SK-N-SH (cell line): ENCODE measurements around the gene ZNF286A. TPM values are rescaled to one million over a fixed set of nuclear protein-coding genes. Genes with fewer than 3 reads are reported as not detected.
"Not testable (repeated sequence)": the region's sequence is repeated elsewhere in the genome, so short reads cannot be mapped to it uniquely, and the experiment has no call there.

Experiments used
- CTCF ChIA-PET: fragments of 300-600, 350-600 bp; formaldehyde crosslinking; extraction: SDS; loops from one replicate; lab custom pipeline; 2021; lab: Yijun Ruan, JAX
- POLR2A ChIA-PET: fragments of 350-600 bp; sonication (Branson Sonifier 250); formaldehyde crosslinking; extraction: SDS; loops from one replicate; lab custom pipeline; 2020; ENCODE audit warnings: antibody characterized with exemption, inconsistent platforms; lab: Yijun Ruan, JAX
- DNase-seq: peaks from one replicate; pipeline ENCODE4 v3.0.0; 2012
- H2AFZ ChIP-seq: fragments of 200-600 bp; sonication (generic); 2 replicates; pipeline ENCODE4 v1.8.1; 2016; ENCODE audit warnings: antibody characterized with exemption, mild to moderate bottlenecking, low read depth
- H3F3A ChIP-seq: fragments of 200-600 bp; sonication (generic); replicated peaks from 2 replicates; pipeline ENCODE3; 2016; ENCODE audit warnings: antibody characterized with exemption, mild to moderate bottlenecking; ENCODE audit not compliant: insufficient read depth
- H3K27ac ChIP-seq, 2 experiments: fragments of 200-500 bp in 1 of 2; fragments of 200-600 bp in 1 of 2; sonication (Bioruptor generic) in 1 of 2; sonication (generic), shearing (Covaris generic) in 1 of 2; 2 replicates each; pipeline versions ENCODE4 v1.5.1 to v1.6.1; 2014 to 2016; ENCODE audit warnings: low read depth in 2 of 2, inconsistent platforms in 1 of 2, low read length in 1 of 2, mild to moderate bottlenecking in 1 of 2, mixed read lengths in 1 of 2
- H3K27me3 ChIP-seq: fragments of 200-600 bp; sonication (generic), shearing (Covaris generic); 2 replicates; pipeline ENCODE4 v1.6.1; 2016; ENCODE audit warnings: mixed run types; ENCODE audit not compliant: insufficient read depth
- H3K36me3 ChIP-seq, 2 experiments: fragments of 200-500 bp in 1 of 2; fragments of 200-600 bp in 1 of 2; sonication (Bioruptor generic) in 1 of 2; sonication (generic) in 1 of 2; replicated peaks in 1 of 2; 2 replicates each; pipeline versions ENCODE3 to v1.5.1; 2014 to 2016; ENCODE audit warnings: low read length in 1 of 2, mild to moderate bottlenecking in 1 of 2; ENCODE audit not compliant: insufficient read depth in 2 of 2, control insufficient read depth in 1 of 2
- H3K4me1 ChIP-seq, 2 experiments: fragments of 200-500 bp in 1 of 2; fragments of 200-600 bp in 1 of 2; sonication (Bioruptor generic) in 1 of 2; sonication (generic), shearing (Covaris generic) in 1 of 2; 2 replicates each; pipeline versions ENCODE4 v1.5.1 to v1.6.1; 2014 to 2016; ENCODE audit warnings: low read depth in 1 of 2, low read length in 1 of 2, mixed run types in 1 of 2; ENCODE audit not compliant: insufficient read depth in 2 of 2, control insufficient read depth in 1 of 2
- H3K4me2 ChIP-seq: fragments of 200-600 bp; sonication (generic), shearing (Covaris generic); 2 replicates; pipeline ENCODE4 v1.6.1; 2017; ENCODE audit warnings: mixed run types
- H3K4me3 ChIP-seq, 2 experiments: fragments of 200-500 bp in 1 of 2; fragments of 200-600 bp in 1 of 2; sonication (Bioruptor generic) in 1 of 2; sonication (generic), shearing (Covaris generic) in 1 of 2; 2 replicates each; pipeline versions ENCODE4 v1.5.1 to v1.8.1; 2014 to 2016; ENCODE audit warnings: low read depth in 2 of 2, inconsistent platforms in 1 of 2, low read length in 1 of 2, mild to moderate bottlenecking in 1 of 2, mixed read lengths in 1 of 2, moderate library complexity in 1 of 2
- H3K79me2 ChIP-seq: fragments of 200-600 bp; sonication (generic); 2 replicates; pipeline ENCODE4 v1.8.1; 2017; ENCODE audit warnings: mild to moderate bottlenecking; ENCODE audit not compliant: insufficient read depth
- H3K9ac ChIP-seq: fragments of 200-600 bp; sonication (generic); 2 replicates; pipeline ENCODE4 v1.6.1; 2017; ENCODE audit warnings: mixed run types
- H3K9me2 ChIP-seq: fragments of 200-600 bp; sonication (generic); 2 replicates; pipeline ENCODE4 v1.6.1; 2017; ENCODE audit warnings: mixed run types
- H3K9me3 ChIP-seq: fragments of 200-600 bp; sonication (generic); 2 replicates; pipeline ENCODE4 v1.6.1; 2017; ENCODE audit warnings: mixed run types, mild to moderate bottlenecking, moderate library complexity
- H4K20me1 ChIP-seq: fragments of 200-600 bp; sonication (generic); 2 replicates; pipeline ENCODE4 v1.6.1; 2017; ENCODE audit warnings: mild to moderate bottlenecking, mixed run types; ENCODE audit not compliant: insufficient read depth
- CHD2 ChIP-seq: fragments of 150-350 bp; IDR thresholded peaks from 2 replicates; pipeline ENCODE4 v1.6.1; 2018; ENCODE audit warnings: low read length; ENCODE audit not compliant: partially characterized antibody
- ELF1 ChIP-seq: IDR thresholded peaks from 2 replicates; pipeline ENCODE4 v1.4.0; 2012
- EP300 ChIP-seq, 2 experiments: IDR thresholded peaks; 2 replicates each; pipeline versions ENCODE4 v1.4.0 to v1.6.1; 2012; ENCODE audit warnings: borderline replicate concordance in 1 of 2, low read depth in 1 of 2, low read length in 1 of 2
- GABPA ChIP-seq: IDR thresholded peaks from 2 replicates; pipeline ENCODE4 v1.4.0; 2012; ENCODE audit warnings: low read depth, mild to moderate bottlenecking
- GATA2 ChIP-seq: sonication (generic); formaldehyde crosslinking; IDR thresholded peaks from 2 replicates; pipeline ENCODE4 v1.5.0; 2020; ENCODE audit warnings: mild to moderate bottlenecking, missing genetic modification reagents
- JUND ChIP-seq: IDR thresholded peaks from 2 replicates; pipeline ENCODE4 v1.4.0; 2012
- NRF1 ChIP-seq: IDR thresholded peaks from 2 replicates; pipeline ENCODE4 v1.6.1; 2012; ENCODE audit warnings: low read depth, mild to moderate bottlenecking, low read length
- POLR2AphosphoS5 ChIP-seq: IDR thresholded peaks from 2 replicates; pipeline ENCODE4 v1.6.1; 2012; ENCODE audit warnings: low read depth, low read length
- RAD21 ChIP-seq: IDR thresholded peaks from 2 replicates; pipeline ENCODE4 v1.6.1; 2012; ENCODE audit warnings: mild to moderate bottlenecking, low read length
- RCOR1 ChIP-seq: fragments of 150-350 bp; IDR thresholded peaks from 2 replicates; pipeline ENCODE4 v1.6.1; 2017; ENCODE audit warnings: antibody characterized with exemption, low read length
- RFX5 ChIP-seq: IDR thresholded peaks from 2 replicates; pipeline ENCODE4 v1.6.1; 2012; ENCODE audit warnings: mild to moderate bottlenecking, improper control_type of control experiment, low read length
- TAF1 ChIP-seq: IDR thresholded peaks from 2 replicates; pipeline ENCODE4 v1.6.1; 2012; ENCODE audit warnings: low read depth, mild to moderate bottlenecking, low read length, moderate library complexity, borderline replicate concordance
- TCF12 ChIP-seq: IDR thresholded peaks from 2 replicates; pipeline ENCODE4 v1.4.0; 2012
- WGBS: methylation state at CpG from one replicate; pipeline ENCODE4 v1.1.6; 2017; ENCODE audit warnings: low lambda C conversion rate; 5-methylcytosine and 5-hydroxymethylcytosine counted together
- polyA plus RNA-seq, 3 experiments: library from polyadenylated mRNA; depleted of rRNA; stranded (reverse); fragments of >200 nt; gene quantifications; 2 replicates each; pipeline ENCODE4 v1.2.3, GENCODE V29; 2012
- TF ChIP-seq, protein P1 (sequence below): IDR thresholded peaks from 2 replicates; pipeline ENCODE4 v1.4.0; 2012; ENCODE audit warnings: low read depth
- TF ChIP-seq, protein P2 (sequence below): IDR thresholded peaks from 2 replicates; pipeline ENCODE4 v1.4.0; 2012; ENCODE audit warnings: low read depth, borderline replicate concordance
- TF ChIP-seq, protein P3 (sequence below): IDR thresholded peaks from 2 replicates; pipeline ENCODE4 v1.4.0; 2012; ENCODE audit warnings: low read depth, borderline replicate concordance
- TF ChIP-seq, protein P4 (sequence below): IDR thresholded peaks from 2 replicates; pipeline ENCODE4; 2012
- TF ChIP-seq, protein P5 (sequence below): fragments of 200-600 bp; sonication (generic); IDR thresholded peaks from 2 replicates; pipeline ENCODE4 v1.6.1; 2017; ENCODE audit warnings: antibody characterized with exemption, mild to moderate bottlenecking, moderate library complexity

The ZNF286A gene
- 16.5 and 17.1 TPM in 2 replicates for polyA plus RNA-seq (2012; rRNA removed)
- 18.3 and 18.7 TPM in 2 replicates for polyA plus RNA-seq (2012; cell fraction: cytosol; rRNA removed)
- 17.8 and 18.3 TPM in 2 replicates for polyA plus RNA-seq (2012; cell fraction: nucleus; rRNA removed)

DNA sequence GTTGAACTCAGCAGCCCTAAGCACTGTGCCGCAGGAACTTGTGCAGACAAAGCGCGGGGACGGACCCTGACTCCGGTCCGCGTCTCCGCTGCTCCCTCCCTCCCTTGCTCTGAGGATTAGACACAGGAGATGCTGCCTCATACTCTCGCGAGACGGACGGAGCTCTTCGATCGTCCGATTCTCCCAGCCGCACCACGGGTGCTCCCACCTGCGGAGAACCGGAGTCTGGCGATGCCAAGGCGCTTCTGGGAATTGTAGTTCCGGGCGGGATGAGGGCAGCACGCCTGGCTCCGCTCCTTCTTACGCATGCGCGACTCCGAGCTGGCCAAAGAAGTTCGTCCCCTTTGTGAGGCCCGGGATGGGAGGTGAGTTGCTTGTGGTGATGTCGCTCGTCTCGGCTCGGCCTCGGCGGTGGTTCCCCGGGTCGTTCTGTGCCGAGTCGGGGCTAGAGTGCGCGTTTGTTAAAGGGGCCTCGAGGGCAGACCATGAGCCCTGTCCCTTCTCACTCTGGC, at the start of gene ZNF286A:
Gene ZNF286A (plus strand): TSS at position 340 of the 512 bp plus-strand sequence. CDS start 578 bp downstream, outside the sequence.
- peak; percentile 91 for DNase-seq
- H4K20me1 ChIP-seq, H3K9me3 ChIP-seq, H3K79me2 ChIP-seq, CTCF ChIA-PET, H3K9me2 ChIP-seq, POLR2A ChIA-PET, H3K4me1 ChIP-seq, H3K27me3 ChIP-seq, H3F3A ChIP-seq: not testable (repeated sequence)
- TF ChIP-seq TAF1, result 0 out of 2 replicates have a peak, but pooled peaks have one; percentile 13
- TF ChIP-seq, protein P1, sequence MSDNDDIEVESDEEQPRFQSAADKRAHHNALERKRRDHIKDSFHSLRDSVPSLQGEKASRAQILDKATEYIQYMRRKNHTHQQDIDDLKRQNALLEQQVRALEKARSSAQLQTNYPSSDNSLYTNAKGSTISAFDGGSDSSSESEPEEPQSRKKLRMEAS, result peak; percentile 54
- TF ChIP-seq, protein P2, sequence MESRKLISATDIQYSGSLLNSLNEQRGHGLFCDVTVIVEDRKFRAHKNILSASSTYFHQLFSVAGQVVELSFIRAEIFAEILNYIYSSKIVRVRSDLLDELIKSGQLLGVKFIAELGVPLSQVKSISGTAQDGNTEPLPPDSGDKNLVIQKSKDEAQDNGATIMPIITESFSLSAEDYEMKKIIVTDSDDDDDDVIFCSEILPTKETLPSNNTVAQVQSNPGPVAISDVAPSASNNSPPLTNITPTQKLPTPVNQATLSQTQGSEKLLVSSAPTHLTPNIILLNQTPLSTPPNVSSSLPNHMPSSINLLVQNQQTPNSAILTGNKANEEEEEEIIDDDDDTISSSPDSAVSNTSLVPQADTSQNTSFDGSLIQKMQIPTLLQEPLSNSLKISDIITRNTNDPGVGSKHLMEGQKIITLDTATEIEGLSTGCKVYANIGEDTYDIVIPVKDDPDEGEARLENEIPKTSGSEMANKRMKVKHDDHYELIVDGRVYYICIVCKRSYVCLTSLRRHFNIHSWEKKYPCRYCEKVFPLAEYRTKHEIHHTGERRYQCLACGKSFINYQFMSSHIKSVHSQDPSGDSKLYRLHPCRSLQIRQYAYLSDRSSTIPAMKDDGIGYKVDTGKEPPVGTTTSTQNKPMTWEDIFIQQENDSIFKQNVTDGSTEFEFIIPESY, result peak; percentile 96
- TF ChIP-seq CHD2, result peak; percentile 98
- TF ChIP-seq NRF1, result peak; percentile 81
- TF ChIP-seq, protein P3, sequence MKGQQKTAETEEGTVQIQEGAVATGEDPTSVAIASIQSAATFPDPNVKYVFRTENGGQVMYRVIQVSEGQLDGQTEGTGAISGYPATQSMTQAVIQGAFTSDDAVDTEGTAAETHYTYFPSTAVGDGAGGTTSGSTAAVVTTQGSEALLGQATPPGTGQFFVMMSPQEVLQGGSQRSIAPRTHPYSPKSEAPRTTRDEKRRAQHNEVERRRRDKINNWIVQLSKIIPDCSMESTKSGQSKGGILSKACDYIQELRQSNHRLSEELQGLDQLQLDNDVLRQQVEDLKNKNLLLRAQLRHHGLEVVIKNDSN, result peak; percentile 24; the same call in 1 of the 2 replicates
- TF ChIP-seq GABPA, result peak; percentile 26; the same call in 1 of the 2 replicates
- TF ChIP-seq POLR2AphosphoS5, result peak; percentile 41
- Histone ChIP-seq H2AFZ (peak within 1 kb of the TSS; percentile 91; the same call in 1 of the 2 replicates), H3K27ac (peak within 1 kb of the TSS in 1 of 2 experiments; percentile 53; a peak in 2 of 4 replicates), H3K9ac (peak within 1 kb of the TSS; percentile 72), H3K36me3 (peaks cover 3 to 15% of the 10 kb centered on the region in 2 experiments), H3K4me2 (peak within 1 kb of the TSS; percentile 69), H3K4me3 (peak within 1 kb of the TSS; percentile 54 to 63)
- 1% methylated on average over 30 of the region's 44 CpGs for WGBS

DNA sequence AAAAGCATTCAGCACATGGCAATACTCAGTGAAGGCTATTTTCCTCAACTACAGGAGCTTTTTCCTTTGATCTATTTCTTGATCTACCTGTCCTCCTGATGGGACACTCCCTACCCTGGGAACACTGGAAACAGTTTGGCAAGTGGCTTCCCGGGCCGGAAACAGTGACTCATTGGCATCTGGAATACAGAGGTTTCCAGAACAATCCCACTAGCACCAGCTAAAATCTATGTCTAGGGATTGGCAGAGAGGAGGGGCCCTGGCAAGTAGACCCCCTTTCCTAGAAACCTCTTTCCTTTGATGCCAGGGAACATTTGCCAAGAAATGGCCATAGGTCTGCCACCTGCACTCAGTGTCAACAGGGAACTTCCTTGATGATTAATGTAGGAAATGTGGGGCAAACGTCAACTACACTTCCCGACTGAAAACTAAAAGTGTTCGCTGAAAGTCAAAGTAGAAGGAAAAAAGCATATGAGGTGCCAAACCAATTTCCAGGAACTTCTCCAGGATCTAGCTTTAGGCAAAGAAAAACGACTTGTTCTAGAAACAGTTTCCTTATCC, 49.6 kb upstream of the ZNF286A start:
- H3K27ac ChIP-seq, result peak overlapping the region in 1 of 2 experiments; percentile 31; a peak in 1 of 4 replicates
- H3K4me2 ChIP-seq, result peak overlapping the region; percentile 91
- no peaks in the 10 kb centered on the region for H3K27me3 ChIP-seq
- no peaks in the 10 kb centered on the region for H3K9me2 ChIP-seq
- no peak overlapping the region for H2AFZ ChIP-seq
- no peaks in the 10 kb centered on the region for H3K9me3 ChIP-seq
- ChIA-PET POLR2A (no interaction called here), CTCF (interaction anchor here (0.8 to 1.4 kb wide), 2 partner anchors 8 to 147 kb away, joined by 3 to 4 read pairs; no protein-coding TSS in a partner anchor)
- 42% methylated on average over 6 of the region's 6 CpGs for WGBS
- H3K9ac ChIP-seq, result peak overlapping the region; percentile 68; the same call in 1 of the 2 replicates
- DNase-seq, result no peak
- H3F3A ChIP-seq, result peaks cover 4% of the 10 kb centered on the region
- peaks cover 23 to 28% of the 10 kb centered on the region in 2 experiments for H3K4me1 ChIP-seq
- peak overlapping the region; percentile 46 to 85; a peak in 3 of 4 replicates for H3K4me3 ChIP-seq
- peaks cover 30% of the 10 kb centered on the region; the same call in 1 of the 2 replicates for H3K79me2 ChIP-seq
- TF ChIP-seq, protein P4, sequence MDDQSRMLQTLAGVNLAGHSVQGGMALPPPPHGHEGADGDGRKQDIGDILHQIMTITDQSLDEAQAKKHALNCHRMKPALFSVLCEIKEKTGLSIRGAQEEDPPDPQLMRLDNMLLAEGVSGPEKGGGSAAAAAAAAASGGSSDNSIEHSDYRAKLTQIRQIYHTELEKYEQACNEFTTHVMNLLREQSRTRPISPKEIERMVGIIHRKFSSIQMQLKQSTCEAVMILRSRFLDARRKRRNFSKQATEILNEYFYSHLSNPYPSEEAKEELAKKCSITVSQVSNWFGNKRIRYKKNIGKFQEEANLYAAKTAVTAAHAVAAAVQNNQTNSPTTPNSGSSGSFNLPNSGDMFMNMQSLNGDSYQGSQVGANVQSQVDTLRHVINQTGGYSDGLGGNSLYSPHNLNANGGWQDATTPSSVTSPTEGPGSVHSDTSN, result 0 out of 2 replicates have a peak, but pooled peaks have one; percentile 6
- TF ChIP-seq RFX5 (no peak), TCF12 (0 out of 2 replicates have a peak, but pooled peaks have one; percentile 13), GATA2 (CRISPR knock-in tag) (no peak), RCOR1 (no peak), TAF1 (no peak), JUND (no peak), EP300 (IDR thresholded peaks at IDR 0.05; ENCODE audit: borderline replicate concordance in 1 of 2, low read depth in 1 of 2, low read length in 1 of 2) (no peak), CHD2 (no peak), ELF1 (no peak), RAD21 (no peak)
- TF ChIP-seq, protein P5, sequence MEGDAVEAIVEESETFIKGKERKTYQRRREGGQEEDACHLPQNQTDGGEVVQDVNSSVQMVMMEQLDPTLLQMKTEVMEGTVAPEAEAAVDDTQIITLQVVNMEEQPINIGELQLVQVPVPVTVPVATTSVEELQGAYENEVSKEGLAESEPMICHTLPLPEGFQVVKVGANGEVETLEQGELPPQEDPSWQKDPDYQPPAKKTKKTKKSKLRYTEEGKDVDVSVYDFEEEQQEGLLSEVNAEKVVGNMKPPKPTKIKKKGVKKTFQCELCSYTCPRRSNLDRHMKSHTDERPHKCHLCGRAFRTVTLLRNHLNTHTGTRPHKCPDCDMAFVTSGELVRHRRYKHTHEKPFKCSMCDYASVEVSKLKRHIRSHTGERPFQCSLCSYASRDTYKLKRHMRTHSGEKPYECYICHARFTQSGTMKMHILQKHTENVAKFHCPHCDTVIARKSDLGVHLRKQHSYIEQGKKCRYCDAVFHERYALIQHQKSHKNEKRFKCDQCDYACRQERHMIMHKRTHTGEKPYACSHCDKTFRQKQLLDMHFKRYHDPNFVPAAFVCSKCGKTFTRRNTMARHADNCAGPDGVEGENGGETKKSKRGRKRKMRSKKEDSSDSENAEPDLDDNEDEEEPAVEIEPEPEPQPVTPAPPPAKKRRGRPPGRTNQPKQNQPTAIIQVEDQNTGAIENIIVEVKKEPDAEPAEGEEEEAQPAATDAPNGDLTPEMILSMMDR, result no peak
- no peaks in the 10 kb centered on the region for H4K20me1 ChIP-seq
- H3K36me3 ChIP-seq, result no peaks in the 10 kb centered on the region
